GM12878 (cell line): Measurements from ENCODE around the gene C5orf34. TPM values are rescaled to one million over a fixed set of nuclear protein-coding genes. Genes with fewer than 3 reads are reported as not detected.

Experiments used
- CREM ChIP-seq: IDR thresholded peaks from 2 replicates; pipeline ENCODE4 v1.6.1; 2014; ENCODE audit warnings: antibody characterized with exemption, low read depth
- MEF2B ChIP-seq: fragments of 450-650 bp; IDR thresholded peaks from 2 replicates; pipeline ENCODE4 v1.6.1; 2018; ENCODE audit warnings: mild to moderate bottlenecking, moderate library complexity; ENCODE audit not compliant: partially characterized antibody, poor library complexity, severe bottlenecking
- NBN ChIP-seq: fragments of 450-650 bp; IDR thresholded peaks from 2 replicates; pipeline ENCODE4 v1.6.1; 2016
- NRF1 ChIP-seq: conservative IDR thresholded peaks from 2 replicates; pipeline ENCODE4 v1.6.1; 2011; ENCODE audit warnings: mild to moderate bottlenecking, low read depth, low read length, improper control_type of control experiment
- PBX3 ChIP-seq: IDR thresholded peaks from 2 replicates; pipeline ENCODE4 v1.6.1; 2011; ENCODE audit warnings: mild to moderate bottlenecking, low read depth, low read length, moderate library complexity; ENCODE audit not compliant: insufficient replicate concordance
- POLR2A ChIP-seq: IDR thresholded peaks from 2 replicates; pipeline ENCODE4 v1.6.1; 2011; ENCODE audit warnings: low read depth, mild to moderate bottlenecking, low read length
- POLR2AphosphoS5 ChIP-seq: IDR thresholded peaks from 2 replicates; pipeline ENCODE4 v1.6.1; 2011; ENCODE audit warnings: mild to moderate bottlenecking, low read length, inconsistent platforms
- SIN3A ChIP-seq: IDR thresholded peaks from 2 replicates; pipeline ENCODE4 v1.6.1; 2012; ENCODE audit warnings: low read depth, low read length, improper control_type of control experiment
- SIX5 ChIP-seq: IDR thresholded peaks from 2 replicates; pipeline ENCODE4 v1.6.1; 2011; ENCODE audit warnings: mild to moderate bottlenecking, low read depth, low read length, moderate library complexity; ENCODE audit not compliant: severe bottlenecking
- ZBED1 ChIP-seq: IDR thresholded peaks from 2 replicates; pipeline ENCODE4 v1.6.1; 2016; ENCODE audit warnings: borderline replicate concordance
- ZNF217 ChIP-seq: fragments of 450-650 bp; IDR thresholded peaks from 2 replicates; pipeline ENCODE4 v1.6.1; 2017; ENCODE audit warnings: antibody characterized with exemption, mild to moderate bottlenecking
- polyA plus RNA-seq, 11 experiments: library from polyadenylated mRNA; depleted of rRNA in 4 of 11; unstranded in 6 of 11; stranded (reverse) in 5 of 11; fragments of >200 nt; fragmentation: Nextera tagmentation in 4 of 11; fragmentation: Illumina TruSeq in 1 of 11; extraction: Ambion mirVana in 4 of 11; extraction: Trizol in 1 of 11; gene quantifications; 1 replicate in 1 of 11; 2 replicates in 10 of 11; pipeline versions ENCODE4 v1.2.1 to v1.2.3, GENCODE V29; 2011 to 2016; ENCODE audit warnings: inconsistent platforms in 2 of 11, missing spikeins in 2 of 11, low read depth in 1 of 11
- total RNA-seq, 4 experiments: library from RNA; depleted of rRNA in 3 of 4; stranded (reverse); fragments of >200 nt in 3 of 4; fragmentation: Illumina TruSeq in 1 of 4; extraction: Trizol in 1 of 4; gene quantifications; 2 replicates each; pipeline versions ENCODE4 v1.2.1 to v1.2.3, GENCODE V29; 2013 to 2021
- TF ChIP-seq, protein P1 (sequence below): IDR thresholded peaks from 2 replicates; pipeline ENCODE4 v1.6.1; 2012; ENCODE audit warnings: mild to moderate bottlenecking, low read depth, low read length
- TF ChIP-seq, protein P2 (sequence below): fragments of 450-650 bp; IDR thresholded peaks from 2 replicates; pipeline ENCODE4 v1.6.1; 2017; ENCODE audit warnings: mild to moderate bottlenecking, moderate library complexity
- TF ChIP-seq, protein P3 (sequence below): IDR thresholded peaks from 2 replicates; pipeline ENCODE4 v1.6.1; 2011; ENCODE audit warnings: low read depth, mild to moderate bottlenecking, low read length, moderate library complexity, borderline replicate concordance; ENCODE audit errors: extremely low read depth
- TF ChIP-seq, protein P4 (sequence below): fragments of 450-650 bp; formaldehyde crosslinking; IDR thresholded peaks from 2 replicates; pipeline ENCODE4 v1.5.0; 2022; ENCODE audit warnings: mild to moderate bottlenecking, missing genetic modification characterization

The C5orf34 gene
- total and polyA plus RNA-seq, 10 of the 15 experiments (the other 5 are each of a cell fraction or from before 2014, with no cell fraction given) = 6.1 to 15.1 (median 10.0) TPM

GRCh38 chr5:43484106-43484849, 30.7 kb downstream of the C5orf34 start (continued):
- TF ChIP-seq, protein P1, sequence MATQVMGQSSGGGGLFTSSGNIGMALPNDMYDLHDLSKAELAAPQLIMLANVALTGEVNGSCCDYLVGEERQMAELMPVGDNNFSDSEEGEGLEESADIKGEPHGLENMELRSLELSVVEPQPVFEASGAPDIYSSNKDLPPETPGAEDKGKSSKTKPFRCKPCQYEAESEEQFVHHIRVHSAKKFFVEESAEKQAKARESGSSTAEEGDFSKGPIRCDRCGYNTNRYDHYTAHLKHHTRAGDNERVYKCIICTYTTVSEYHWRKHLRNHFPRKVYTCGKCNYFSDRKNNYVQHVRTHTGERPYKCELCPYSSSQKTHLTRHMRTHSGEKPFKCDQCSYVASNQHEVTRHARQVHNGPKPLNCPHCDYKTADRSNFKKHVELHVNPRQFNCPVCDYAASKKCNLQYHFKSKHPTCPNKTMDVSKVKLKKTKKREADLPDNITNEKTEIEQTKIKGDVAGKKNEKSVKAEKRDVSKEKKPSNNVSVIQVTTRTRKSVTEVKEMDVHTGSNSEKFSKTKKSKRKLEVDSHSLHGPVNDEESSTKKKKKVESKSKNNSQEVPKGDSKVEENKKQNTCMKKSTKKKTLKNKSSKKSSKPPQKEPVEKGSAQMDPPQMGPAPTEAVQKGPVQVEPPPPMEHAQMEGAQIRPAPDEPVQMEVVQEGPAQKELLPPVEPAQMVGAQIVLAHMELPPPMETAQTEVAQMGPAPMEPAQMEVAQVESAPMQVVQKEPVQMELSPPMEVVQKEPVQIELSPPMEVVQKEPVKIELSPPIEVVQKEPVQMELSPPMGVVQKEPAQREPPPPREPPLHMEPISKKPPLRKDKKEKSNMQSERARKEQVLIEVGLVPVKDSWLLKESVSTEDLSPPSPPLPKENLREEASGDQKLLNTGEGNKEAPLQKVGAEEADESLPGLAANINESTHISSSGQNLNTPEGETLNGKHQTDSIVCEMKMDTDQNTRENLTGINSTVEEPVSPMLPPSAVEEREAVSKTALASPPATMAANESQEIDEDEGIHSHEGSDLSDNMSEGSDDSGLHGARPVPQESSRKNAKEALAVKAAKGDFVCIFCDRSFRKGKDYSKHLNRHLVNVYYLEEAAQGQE = no peak
- peak; percentile 92 for TF ChIP-seq NBN
- TF ChIP-seq NRF1 = no peak
- TF ChIP-seq CREM = 0 out of 2 replicates have a peak, but pooled peaks have one; percentile 8
- peak; percentile 61 for TF ChIP-seq MEF2B
- peak; percentile 61 for TF ChIP-seq POLR2A
- peak; percentile 58; the same call in 1 of the 2 replicates for TF ChIP-seq POLR2AphosphoS5
- TF ChIP-seq SIX5 = no peak
- no peak for TF ChIP-seq ZNF217
- TF ChIP-seq, protein P2, sequence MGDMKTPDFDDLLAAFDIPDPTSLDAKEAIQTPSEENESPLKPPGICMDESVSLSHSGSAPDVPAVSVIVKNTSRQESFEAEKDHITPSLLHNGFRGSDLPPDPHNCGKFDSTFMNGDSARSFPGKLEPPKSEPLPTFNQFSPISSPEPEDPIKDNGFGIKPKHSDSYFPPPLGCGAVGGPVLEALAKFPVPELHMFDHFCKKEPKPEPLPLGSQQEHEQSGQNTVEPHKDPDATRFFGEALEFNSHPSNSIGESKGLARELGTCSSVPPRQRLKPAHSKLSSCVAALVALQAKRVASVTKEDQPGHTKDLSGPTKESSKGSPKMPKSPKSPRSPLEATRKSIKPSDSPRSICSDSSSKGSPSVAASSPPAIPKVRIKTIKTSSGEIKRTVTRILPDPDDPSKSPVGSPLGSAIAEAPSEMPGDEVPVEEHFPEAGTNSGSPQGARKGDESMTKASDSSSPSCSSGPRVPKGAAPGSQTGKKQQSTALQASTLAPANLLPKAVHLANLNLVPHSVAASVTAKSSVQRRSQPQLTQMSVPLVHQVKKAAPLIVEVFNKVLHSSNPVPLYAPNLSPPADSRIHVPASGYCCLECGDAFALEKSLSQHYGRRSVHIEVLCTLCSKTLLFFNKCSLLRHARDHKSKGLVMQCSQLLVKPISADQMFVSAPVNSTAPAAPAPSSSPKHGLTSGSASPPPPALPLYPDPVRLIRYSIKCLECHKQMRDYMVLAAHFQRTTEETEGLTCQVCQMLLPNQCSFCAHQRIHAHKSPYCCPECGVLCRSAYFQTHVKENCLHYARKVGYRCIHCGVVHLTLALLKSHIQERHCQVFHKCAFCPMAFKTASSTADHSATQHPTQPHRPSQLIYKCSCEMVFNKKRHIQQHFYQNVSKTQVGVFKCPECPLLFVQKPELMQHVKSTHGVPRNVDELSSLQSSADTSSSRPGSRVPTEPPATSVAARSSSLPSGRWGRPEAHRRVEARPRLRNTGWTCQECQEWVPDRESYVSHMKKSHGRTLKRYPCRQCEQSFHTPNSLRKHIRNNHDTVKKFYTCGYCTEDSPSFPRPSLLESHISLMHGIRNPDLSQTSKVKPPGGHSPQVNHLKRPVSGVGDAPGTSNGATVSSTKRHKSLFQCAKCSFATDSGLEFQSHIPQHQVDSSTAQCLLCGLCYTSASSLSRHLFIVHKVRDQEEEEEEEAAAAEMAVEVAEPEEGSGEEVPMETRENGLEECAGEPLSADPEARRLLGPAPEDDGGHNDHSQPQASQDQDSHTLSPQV = no peak
- TF ChIP-seq PBX3 = no peak
- 0 out of 2 replicates have a peak, but pooled peaks have one; percentile 87 for TF ChIP-seq SIN3A
- peak; percentile 91; the same call in 1 of the 2 replicates for TF ChIP-seq ZBED1
- TF ChIP-seq, protein P3, sequence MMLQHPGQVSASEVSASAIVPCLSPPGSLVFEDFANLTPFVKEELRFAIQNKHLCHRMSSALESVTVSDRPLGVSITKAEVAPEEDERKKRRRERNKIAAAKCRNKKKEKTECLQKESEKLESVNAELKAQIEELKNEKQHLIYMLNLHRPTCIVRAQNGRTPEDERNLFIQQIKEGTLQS = no peak
- TF ChIP-seq, protein P4, sequence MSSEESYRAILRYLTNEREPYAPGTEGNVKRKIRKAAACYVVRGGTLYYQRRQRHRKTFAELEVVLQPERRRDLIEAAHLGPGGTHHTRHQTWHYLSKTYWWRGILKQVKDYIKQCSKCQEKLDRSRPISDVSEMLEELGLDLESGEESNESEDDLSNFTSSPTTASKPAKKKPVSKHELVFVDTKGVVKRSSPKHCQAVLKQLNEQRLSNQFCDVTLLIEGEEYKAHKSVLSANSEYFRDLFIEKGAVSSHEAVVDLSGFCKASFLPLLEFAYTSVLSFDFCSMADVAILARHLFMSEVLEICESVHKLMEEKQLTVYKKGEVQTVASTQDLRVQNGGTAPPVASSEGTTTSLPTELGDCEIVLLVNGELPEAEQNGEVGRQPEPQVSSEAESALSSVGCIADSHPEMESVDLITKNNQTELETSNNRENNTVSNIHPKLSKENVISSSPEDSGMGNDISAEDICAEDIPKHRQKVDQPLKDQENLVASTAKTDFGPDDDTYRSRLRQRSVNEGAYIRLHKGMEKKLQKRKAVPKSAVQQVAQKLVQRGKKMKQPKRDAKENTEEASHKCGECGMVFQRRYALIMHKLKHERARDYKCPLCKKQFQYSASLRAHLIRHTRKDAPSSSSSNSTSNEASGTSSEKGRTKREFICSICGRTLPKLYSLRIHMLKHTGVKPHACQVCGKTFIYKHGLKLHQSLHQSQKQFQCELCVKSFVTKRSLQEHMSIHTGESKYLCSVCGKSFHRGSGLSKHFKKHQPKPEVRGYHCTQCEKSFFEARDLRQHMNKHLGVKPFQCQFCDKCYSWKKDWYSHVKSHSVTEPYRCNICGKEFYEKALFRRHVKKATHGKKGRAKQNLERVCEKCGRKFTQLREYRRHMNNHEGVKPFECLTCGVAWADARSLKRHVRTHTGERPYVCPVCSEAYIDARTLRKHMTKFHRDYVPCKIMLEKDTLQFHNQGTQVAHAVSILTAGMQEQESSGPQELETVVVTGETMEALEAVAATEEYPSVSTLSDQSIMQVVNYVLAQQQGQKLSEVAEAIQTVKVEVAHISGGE (CRISPR knock-in tag) = no peak
